ENCODE measurements around the gene PTEN.
"Not testable (repeated sequence)": the region's sequence is repeated elsewhere in the genome, so short reads cannot be mapped to it uniquely, and the experiment has no call there.

PTEN gene

GRCh38 chr10:87863053-87863943, at the start of gene PTEN, which contains the start of gene KLLN:
TSS of gene PTEN (plus strand) at chr10:87863625. CDS start at chr10:87864470, 845 bp downstream.
TSS of gene KLLN (minus strand) at chr10:87863533. CDS start at chr10:87862487, 1,046 bp downstream.
- H3K27ac Mint-ChIP-seq = peak within 1 kb of the TSS; percentile 94
- ATAC-seq (peak; percentile 74), DNase-seq (ENCODE audit: low spot score in 2 of 2) (peak; percentile 74 to 92)
- peaks cover 37% of the 10 kb centered on the region for H3K4me1 Mint-ChIP-seq
- H3K4me3 Mint-ChIP-seq = peak within 1 kb of the TSS; percentile 97
- H3K36me3 Mint-ChIP-seq = peaks cover 51% of the 10 kb centered on the region
- no peaks in the 10 kb centered on the region for H3K9me3 Mint-ChIP-seq

GRCh38 chr10:87816163-87816897, 47.1 kb upstream of the PTEN start:
- peaks cover 48% of the 10 kb centered on the region for H3K36me3 Mint-ChIP-seq

GRCh38 chr10:87816898-87817608, 46.4 kb upstream of the PTEN start:
- no peak for ATAC-seq

More at GRCh38 chr10:87816163-87816897, 47.1 kb upstream of the PTEN start:
- H3K4me3 Mint-ChIP-seq = peak overlapping the region; percentile 95
- peaks cover 25% of the 10 kb centered on the region for H3K4me1 Mint-ChIP-seq
- no peaks in the 10 kb centered on the region for H3K9me3 Mint-ChIP-seq
- H3K27ac Mint-ChIP-seq = peak overlapping the region; percentile 96
- ATAC-seq (no peak), DNase-seq (ENCODE audit: low spot score in 2 of 2) (no peak)

GRCh38 chr10:87817609-87818504, 45.6 kb upstream of the PTEN start, which contains the start of gene ATAD1:
TSS of gene ATAD1 (minus strand) at chr10:87818226. CDS start at chr10:87814599, 3,627 bp downstream.
- H3K4me3 Mint-ChIP-seq = peak within 1 kb of the TSS; percentile 95
- ATAC-seq (peak; percentile 94), DNase-seq (ENCODE audit: low spot score in 2 of 2) (peak; percentile 78 to 93)
- no peaks in the 10 kb centered on the region for H3K9me3 Mint-ChIP-seq
- H3K4me1 Mint-ChIP-seq = peaks cover 25% of the 10 kb centered on the region
- H3K27ac Mint-ChIP-seq = peak within 1 kb of the TSS; percentile 96
- peaks cover 33% of the 10 kb centered on the region for H3K36me3 Mint-ChIP-seq

More at GRCh38 chr10:87816898-87817608, 46.4 kb upstream of the PTEN start:
- Mint-ChIP-seq H3K4me1 (peaks cover 25% of the 10 kb centered on the region), H3K36me3 (peaks cover 41% of the 10 kb centered on the region), H3K4me3 (peak overlapping the region; percentile 95), H3K9me3 (no peaks in the 10 kb centered on the region), H3K27ac (peak overlapping the region; percentile 96)
- DNase-seq (ENCODE audit: low spot score in 2 of 2) = no peak

GRCh38 chr10:87818505-87819288, 44.7 kb upstream of the PTEN start:
- H3K27ac Mint-ChIP-seq = peak overlapping the region; percentile 96
- peaks cover 25% of the 10 kb centered on the region for H3K4me1 Mint-ChIP-seq
- H3K36me3 Mint-ChIP-seq = peaks cover 24% of the 10 kb centered on the region
- H3K4me3 Mint-ChIP-seq = peak overlapping the region; percentile 95
- no peaks in the 10 kb centered on the region for H3K9me3 Mint-ChIP-seq
- DNase-seq (ENCODE audit: low spot score in 2 of 2) (no peak), ATAC-seq (peak; percentile 79)

GRCh38 chr10:87819289-87819585, 44.2 kb upstream of the PTEN start:
- H3K4me1 Mint-ChIP-seq = peaks cover 25% of the 10 kb centered on the region
- H3K4me3 Mint-ChIP-seq = peak overlapping the region; percentile 95
- ATAC-seq (no peak), DNase-seq (ENCODE audit: low spot score in 2 of 2) (no peak)
- H3K27ac Mint-ChIP-seq = peak overlapping the region; percentile 96
- no peaks in the 10 kb centered on the region for H3K9me3 Mint-ChIP-seq
- H3K36me3 Mint-ChIP-seq = peaks cover 19% of the 10 kb centered on the region

- H3K27ac Mint-ChIP-seq = no peak overlapping the region
- H3K4me1 Mint-ChIP-seq = peaks cover 46% of the 10 kb centered on the region
- no peak for ATAC-seq
Measured at GRCh38 chr10:87826653-87827052, 36.8 kb upstream of the PTEN start.

GRCh38 chr10:87827681-87828080, 35.7 kb upstream of the PTEN start:
- H3K4me1 Mint-ChIP-seq = peaks cover 46% of the 10 kb centered on the region
- ATAC-seq (peak; percentile 59), DNase-seq (ENCODE audit: low spot score in 2 of 2) (no peak)
- H3K4me3 Mint-ChIP-seq = no peak overlapping the region
- H3K27ac Mint-ChIP-seq = peak overlapping the region; percentile 17
- no peaks in the 10 kb centered on the region for H3K36me3 Mint-ChIP-seq
- no peaks in the 10 kb centered on the region for H3K9me3 Mint-ChIP-seq

More at GRCh38 chr10:87826653-87827052, 36.8 kb upstream of the PTEN start:
- Mint-ChIP-seq H3K4me3 (no peak overlapping the region), H3K9me3 (no peaks in the 10 kb centered on the region), H3K36me3 (no peaks in the 10 kb centered on the region)
- no peak for DNase-seq (ENCODE audit: low spot score in 2 of 2)

GRCh38 chr10:87829051-87829450, 34.4 kb upstream of the PTEN start:
- not testable (repeated sequence) for H3K9me3 Mint-ChIP-seq; ATAC-seq; H3K4me3 Mint-ChIP-seq; H3K27ac Mint-ChIP-seq; DNase-seq (ENCODE audit: low spot score in 2 of 2); H3K36me3 Mint-ChIP-seq
- peaks cover 46% of the 10 kb centered on the region for H3K4me1 Mint-ChIP-seq

GRCh38 chr10:87829986-87830729, 33.3 kb upstream of the PTEN start:
- peak; percentile 98 for ATAC-seq
- H3K27ac Mint-ChIP-seq = no peak overlapping the region
- no peak overlapping the region for H3K4me3 Mint-ChIP-seq
- H3K9me3 Mint-ChIP-seq = no peaks in the 10 kb centered on the region
- DNase-seq (ENCODE audit: low spot score in 2 of 2) = no peak
- no peaks in the 10 kb centered on the region for H3K36me3 Mint-ChIP-seq
- peaks cover 46% of the 10 kb centered on the region for H3K4me1 Mint-ChIP-seq

- ATAC-seq = no peak
- no peaks in the 10 kb centered on the region for H3K36me3 Mint-ChIP-seq
- DNase-seq (ENCODE audit: low spot score in 2 of 2) = no peak
- H3K9me3 Mint-ChIP-seq = no peaks in the 10 kb centered on the region
- H3K4me1 Mint-ChIP-seq = peaks cover 4% of the 10 kb centered on the region
- no peak overlapping the region for H3K4me3 Mint-ChIP-seq
- H3K27ac Mint-ChIP-seq = no peak overlapping the region
Measured at GRCh38 chr10:87836098-87836497, 27.3 kb upstream of the PTEN start.

- Mint-ChIP-seq H3K27ac (no peak overlapping the region), H3K36me3 (no peaks in the 10 kb centered on the region), H3K4me3 (no peak overlapping the region), H3K4me1 (no peaks in the 10 kb centered on the region), H3K9me3 (no peaks in the 10 kb centered on the region)
- no peak for DNase-seq (ENCODE audit: low spot score in 2 of 2)
- no peak for ATAC-seq
Measured at GRCh38 chr10:87837445-87837844, 26.0 kb upstream of the PTEN start.

- DNase-seq (ENCODE audit: low spot score in 2 of 2) (no peak), ATAC-seq (no peak)
- Mint-ChIP-seq H3K4me3 (no peak overlapping the region), H3K27ac (no peak overlapping the region), H3K36me3 (no peaks in the 10 kb centered on the region), H3K4me1 (no peaks in the 10 kb centered on the region), H3K9me3 (no peaks in the 10 kb centered on the region)
Measured at GRCh38 chr10:87838650-87839049, 24.8 kb upstream of the PTEN start.
